ENCODE measurements around the gene CNNM4. TPM values are rescaled to one million over a fixed set of nuclear protein-coding genes. Genes with fewer than 3 reads are reported as not detected.

The CNNM4 gene
- total and polyA plus RNA-seq, 2 donors = 2.4 to 3.1 TPM

DNA sequence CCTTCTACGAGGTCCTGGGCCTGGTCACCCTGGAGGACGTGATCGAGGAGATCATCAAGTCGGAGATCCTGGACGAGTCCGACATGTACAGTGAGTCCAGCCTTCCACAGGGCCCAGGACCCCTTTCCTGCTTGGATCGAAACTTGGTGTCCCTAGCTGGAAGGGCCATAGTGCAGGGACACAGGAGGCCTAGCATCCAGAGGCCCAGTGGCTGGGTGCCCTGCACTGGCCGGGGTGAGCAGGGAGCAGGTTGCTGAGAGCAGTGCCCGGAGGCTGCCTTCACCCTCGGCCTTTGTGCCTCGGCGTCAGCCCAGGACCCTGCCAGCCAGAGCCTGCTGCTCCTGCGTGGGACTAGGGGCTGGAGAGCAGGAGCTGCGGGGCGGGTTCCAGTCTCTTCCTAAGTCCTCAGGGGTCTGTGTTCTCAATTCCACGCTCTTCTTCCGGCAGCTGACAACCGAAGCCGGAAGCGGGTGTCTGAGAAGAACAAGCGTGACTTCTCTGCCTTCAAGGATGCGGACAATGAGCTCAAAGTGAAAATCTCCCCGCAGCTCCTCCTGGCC lies 36.4 kb downstream of the CNNM4 start:
- H3K9me3 ChIP-seq (ENCODE audit: control insufficient read depth in 2 of 2, insufficient read depth in 1 of 2, low read length in 1 of 2) = no peaks in the 10 kb centered on the region
- no peak overlapping the region for H3K27ac ChIP-seq (ENCODE audit: low read depth in 1 of 2, low read length in 1 of 2)
- no peak for DNase-seq (ENCODE audit: low read depth in 6 of 9, low spot score in 9 of 9)
- no peak overlapping the region for H3K4me3 ChIP-seq (ENCODE audit: low read length in 2 of 2)
- peaks cover 4 to 16% of the 10 kb centered on the region in 2 donors for H3K4me1 ChIP-seq (ENCODE audit: control insufficient read depth in 2 of 2, insufficient read depth in 2 of 2, low read length in 2 of 2)
- peaks cover 0 to 23% of the 10 kb centered on the region in 2 donors for H3K36me3 ChIP-seq (ENCODE audit: control insufficient read depth in 2 of 2, insufficient read depth in 2 of 2, low read length in 1 of 2)
- whole genome bisulfite sequencing = 97% methylated on average over 23 of the region's 23 CpGs
- no peaks in the 10 kb centered on the region for H3K27me3 ChIP-seq (ENCODE audit: control insufficient read depth in 2 of 2, insufficient read depth in 1 of 2, low read length in 1 of 2)

DNA sequence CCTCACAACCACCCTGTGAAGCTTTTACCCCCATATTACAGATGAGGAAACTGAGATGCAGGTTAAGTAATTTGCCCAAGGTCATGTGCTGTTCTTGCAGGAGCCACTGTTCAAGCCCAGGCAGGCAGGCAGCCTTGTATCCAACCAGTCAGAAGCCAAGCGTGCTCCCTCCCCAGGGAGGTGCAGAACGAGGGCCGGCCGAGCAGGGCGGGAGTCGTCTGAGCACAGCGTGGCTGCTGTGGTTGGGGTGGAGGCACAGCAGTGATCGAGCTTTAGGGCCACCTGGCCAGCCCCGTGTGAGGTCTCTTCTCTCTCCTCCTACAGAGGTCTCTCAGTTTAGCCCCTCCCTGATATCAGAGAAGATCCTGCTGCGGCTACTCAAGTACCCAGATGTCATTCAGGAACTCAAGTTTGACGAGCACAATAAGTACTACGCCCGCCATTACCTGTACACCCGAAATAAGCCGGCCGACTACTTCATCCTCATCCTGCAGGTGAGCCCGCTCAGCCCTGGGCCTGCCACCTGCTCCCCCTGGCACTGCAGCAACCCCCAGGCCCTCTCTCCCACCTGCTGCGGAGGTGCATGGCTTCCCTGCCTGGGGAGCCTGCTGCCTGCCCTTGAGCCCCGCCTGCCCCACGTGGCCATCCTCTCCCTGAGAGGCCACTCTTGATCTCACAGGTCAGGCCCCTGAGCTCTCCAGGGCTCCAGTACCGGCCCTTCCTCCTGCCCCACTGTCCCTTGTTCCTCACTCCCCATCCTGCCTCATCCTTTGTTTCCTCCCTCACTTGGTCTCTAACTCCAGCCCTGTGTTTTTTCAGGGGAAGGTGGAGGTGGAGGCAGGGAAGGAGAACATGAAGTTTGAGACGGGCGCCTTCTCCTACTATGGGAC lies 38.3 kb downstream of the CNNM4 start:
- no peak for DNase-seq (ENCODE audit: low read depth in 6 of 9, low spot score in 9 of 9)
- Histone ChIP-seq H3K4me1 (ENCODE audit: control insufficient read depth in 2 of 2, insufficient read depth in 2 of 2, low read length in 2 of 2) (peaks cover 4 to 16% of the 10 kb centered on the region in 2 donors), H3K27me3 (ENCODE audit: control insufficient read depth in 2 of 2, insufficient read depth in 1 of 2, low read length in 1 of 2) (no peaks in the 10 kb centered on the region), H3K9me3 (ENCODE audit: control insufficient read depth in 2 of 2, insufficient read depth in 1 of 2, low read length in 1 of 2) (no peaks in the 10 kb centered on the region), H3K36me3 (ENCODE audit: control insufficient read depth in 2 of 2, insufficient read depth in 2 of 2, low read length in 1 of 2) (peaks cover 0 to 23% of the 10 kb centered on the region in 2 donors), H3K4me3 (ENCODE audit: low read length in 2 of 2) (no peak overlapping the region), H3K27ac (ENCODE audit: low read depth in 1 of 2, low read length in 1 of 2) (no peak overlapping the region)
- 94% methylated on average over 23 of the region's 23 CpGs for WGBS

GRCh38 chr2:96799623-96799935 lies 38.9 kb downstream of the CNNM4 start:
- no peak for DNase-seq (ENCODE audit: low read depth in 6 of 9, low spot score in 9 of 9)
- Histone ChIP-seq H3K9me3 (ENCODE audit: control insufficient read depth in 2 of 2, insufficient read depth in 1 of 2, low read length in 1 of 2) (no peaks in the 10 kb centered on the region), H3K4me1 (ENCODE audit: control insufficient read depth in 2 of 2, insufficient read depth in 2 of 2, low read length in 2 of 2) (peaks cover 4 to 16% of the 10 kb centered on the region in 2 donors), H3K4me3 (ENCODE audit: low read length in 2 of 2) (no peak overlapping the region), H3K27ac (ENCODE audit: low read depth in 1 of 2, low read length in 1 of 2) (no peak overlapping the region), H3K36me3 (ENCODE audit: control insufficient read depth in 2 of 2, insufficient read depth in 2 of 2, low read length in 1 of 2) (peaks cover 0 to 23% of the 10 kb centered on the region in 2 donors), H3K27me3 (ENCODE audit: control insufficient read depth in 2 of 2, insufficient read depth in 1 of 2, low read length in 1 of 2) (no peaks in the 10 kb centered on the region)
- WGBS = 99% methylated on average over 8 of the region's 8 CpGs

GRCh38 chr2:96800061-96801004 lies 39.6 kb downstream of the CNNM4 start:
- Histone ChIP-seq H3K9me3 (ENCODE audit: control insufficient read depth in 2 of 2, insufficient read depth in 1 of 2, low read length in 1 of 2) (no peaks in the 10 kb centered on the region), H3K27me3 (ENCODE audit: control insufficient read depth in 2 of 2, insufficient read depth in 1 of 2, low read length in 1 of 2) (no peaks in the 10 kb centered on the region), H3K4me3 (ENCODE audit: low read length in 2 of 2) (no peak overlapping the region), H3K36me3 (ENCODE audit: control insufficient read depth in 2 of 2, insufficient read depth in 2 of 2, low read length in 1 of 2) (peaks cover 0 to 23% of the 10 kb centered on the region in 2 donors), H3K27ac (ENCODE audit: low read depth in 1 of 2, low read length in 1 of 2) (peak overlapping the region in 1 of 2 donors; percentile 45), H3K4me1 (ENCODE audit: control insufficient read depth in 2 of 2, insufficient read depth in 2 of 2, low read length in 2 of 2) (peaks cover 4 to 16% of the 10 kb centered on the region in 2 donors)
- DNase-seq (ENCODE audit: low read depth in 6 of 9, low spot score in 9 of 9) = peak in 2 of 9 donors; percentile 49 to 69
- WGBS = 85% methylated on average over 27 of the region's 27 CpGs

- H3K4me3 ChIP-seq (ENCODE audit: low read length in 2 of 2) = no peak overlapping the region
- WGBS = 53% methylated on average over 15 of the region's 15 CpGs
- no peak overlapping the region for H3K27ac ChIP-seq (ENCODE audit: low read depth in 1 of 2, low read length in 1 of 2)
- H3K4me1 ChIP-seq (ENCODE audit: control insufficient read depth in 2 of 2, insufficient read depth in 2 of 2, low read length in 2 of 2) = peaks cover 4 to 16% of the 10 kb centered on the region in 2 donors
- H3K9me3 ChIP-seq (ENCODE audit: control insufficient read depth in 2 of 2, insufficient read depth in 1 of 2, low read length in 1 of 2) = no peaks in the 10 kb centered on the region
- DNase-seq (ENCODE audit: low read depth in 6 of 9, low spot score in 9 of 9) = peak in 6 of 9 donors; percentile 58 to 82 (median 74)
- H3K36me3 ChIP-seq (ENCODE audit: control insufficient read depth in 2 of 2, insufficient read depth in 2 of 2, low read length in 1 of 2) = peaks cover 0 to 23% of the 10 kb centered on the region in 2 donors
- H3K27me3 ChIP-seq (ENCODE audit: control insufficient read depth in 2 of 2, insufficient read depth in 1 of 2, low read length in 1 of 2) = no peaks in the 10 kb centered on the region
Measured at GRCh38 chr2:96801005-96801785, 40.5 kb downstream of the CNNM4 start.

DNA sequence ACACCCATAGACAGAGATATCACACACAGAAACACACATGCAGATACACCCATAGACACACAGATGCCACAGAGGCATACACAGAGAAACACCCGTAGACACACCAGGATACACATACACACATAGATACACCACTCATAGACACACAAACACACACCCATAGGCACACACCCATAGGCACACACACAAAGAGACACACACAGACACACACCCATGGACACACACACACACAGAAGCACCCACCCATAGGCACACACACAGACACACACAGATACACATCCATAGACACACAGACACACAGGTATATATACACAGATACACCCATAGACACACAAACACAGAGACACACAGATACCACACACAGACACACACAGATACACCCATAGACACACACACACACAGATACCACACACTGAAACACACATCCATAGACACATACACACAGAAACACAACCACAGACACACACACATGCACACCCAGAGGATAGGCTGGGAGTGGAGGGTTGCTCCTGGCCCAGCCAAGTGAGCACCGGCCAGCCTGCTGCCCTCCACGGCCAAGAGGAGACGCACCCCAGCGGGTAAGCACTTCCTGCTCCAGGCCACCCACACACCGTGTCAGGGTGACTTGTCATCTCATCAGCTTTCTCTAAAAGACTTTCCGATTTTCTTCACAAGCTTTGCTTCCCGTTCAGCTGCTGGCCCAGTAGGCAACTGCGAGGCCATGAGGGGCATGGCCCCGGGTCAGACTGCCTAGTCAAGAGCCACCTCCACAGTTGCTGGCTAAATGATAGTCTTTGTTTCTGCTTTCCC lies 41.3 kb downstream of the CNNM4 start:
- Histone ChIP-seq H3K27me3 (ENCODE audit: control insufficient read depth in 2 of 2, insufficient read depth in 1 of 2, low read length in 1 of 2) (no peaks in the 10 kb centered on the region), H3K36me3 (ENCODE audit: control insufficient read depth in 2 of 2, insufficient read depth in 2 of 2, low read length in 1 of 2) (peaks cover 0 to 23% of the 10 kb centered on the region in 2 donors), H3K9me3 (ENCODE audit: control insufficient read depth in 2 of 2, insufficient read depth in 1 of 2, low read length in 1 of 2) (no peaks in the 10 kb centered on the region), H3K4me1 (ENCODE audit: control insufficient read depth in 2 of 2, insufficient read depth in 2 of 2, low read length in 2 of 2) (peaks cover 11 to 23% of the 10 kb centered on the region in 2 donors), H3K27ac (ENCODE audit: low read depth in 1 of 2, low read length in 1 of 2) (no peak overlapping the region), H3K4me3 (ENCODE audit: low read length in 2 of 2) (no peak overlapping the region)
- WGBS = 97% methylated on average over 10 of the region's 10 CpGs
- DNase-seq (ENCODE audit: low read depth in 6 of 9, low spot score in 9 of 9) = no peak

DNA sequence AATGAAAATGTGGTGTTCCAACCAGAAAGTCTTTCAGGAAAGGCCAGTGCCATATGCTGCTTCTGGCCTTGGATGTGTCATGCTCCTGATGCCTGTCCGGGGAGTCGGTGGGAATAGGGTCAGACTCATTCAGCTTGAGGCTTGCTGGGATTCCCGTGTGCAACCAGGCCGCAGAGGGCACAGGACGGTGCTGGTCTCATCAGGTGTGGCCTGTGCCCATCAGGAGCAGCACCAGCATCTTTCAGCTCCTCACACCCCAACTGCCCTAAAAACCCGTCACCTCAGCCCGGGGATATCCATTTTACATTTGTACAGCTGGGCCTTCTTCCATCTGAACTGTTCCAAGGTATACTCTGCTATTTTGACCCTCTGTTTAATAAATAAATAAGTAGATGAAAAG lies 42.0 kb downstream of the CNNM4 start:
- H3K27ac ChIP-seq (ENCODE audit: low read depth in 1 of 2, low read length in 1 of 2) = no peak overlapping the region
- peaks cover 11 to 27% of the 10 kb centered on the region in 2 donors for H3K4me1 ChIP-seq (ENCODE audit: control insufficient read depth in 2 of 2, insufficient read depth in 2 of 2, low read length in 2 of 2)
- H3K4me3 ChIP-seq (ENCODE audit: low read length in 2 of 2) = no peak overlapping the region
- 97% methylated on average over 7 of the region's 7 CpGs for WGBS
- no peak for DNase-seq (ENCODE audit: low read depth in 6 of 9, low spot score in 9 of 9)
- H3K27me3 ChIP-seq (ENCODE audit: control insufficient read depth in 2 of 2, insufficient read depth in 1 of 2, low read length in 1 of 2) = no peaks in the 10 kb centered on the region
- H3K36me3 ChIP-seq (ENCODE audit: control insufficient read depth in 2 of 2, insufficient read depth in 2 of 2, low read length in 1 of 2) = peaks cover 0 to 20% of the 10 kb centered on the region in 2 donors
- no peaks in the 10 kb centered on the region for H3K9me3 ChIP-seq (ENCODE audit: control insufficient read depth in 2 of 2, insufficient read depth in 1 of 2, low read length in 1 of 2)

DNA sequence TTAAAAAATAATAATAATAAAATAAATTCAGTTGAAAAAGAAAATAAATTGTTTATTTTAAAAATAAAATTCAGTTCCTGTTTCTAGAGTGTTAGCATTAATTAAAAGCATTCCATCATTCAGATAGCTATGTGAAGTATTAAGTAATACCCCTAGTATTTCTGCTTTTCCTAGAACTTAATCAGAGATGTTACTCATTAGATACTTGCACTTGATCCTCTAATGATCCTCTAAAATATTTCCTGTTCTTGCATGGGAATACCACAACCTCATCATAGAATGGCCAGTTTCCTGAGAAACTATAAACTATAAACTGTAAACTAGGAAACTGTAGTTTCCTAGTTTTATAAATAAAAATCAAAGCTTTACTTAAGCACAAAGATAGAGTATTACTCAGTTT lies 44.3 kb downstream of the CNNM4 start:
- DNase-seq (ENCODE audit: low read depth in 6 of 9, low spot score in 9 of 9) = no peak
- Histone ChIP-seq H3K27ac (ENCODE audit: low read depth in 1 of 2, low read length in 1 of 2) (no peak overlapping the region), H3K9me3 (ENCODE audit: control insufficient read depth in 2 of 2, insufficient read depth in 1 of 2, low read length in 1 of 2) (no peaks in the 10 kb centered on the region), H3K36me3 (ENCODE audit: control insufficient read depth in 2 of 2, insufficient read depth in 2 of 2, low read length in 1 of 2) (peaks cover 0 to 7% of the 10 kb centered on the region in 2 donors), H3K4me3 (ENCODE audit: low read length in 2 of 2) (no peak overlapping the region), H3K27me3 (ENCODE audit: control insufficient read depth in 2 of 2, insufficient read depth in 1 of 2, low read length in 1 of 2) (no peaks in the 10 kb centered on the region), H3K4me1 (ENCODE audit: control insufficient read depth in 2 of 2, insufficient read depth in 2 of 2, low read length in 2 of 2) (peaks cover 21 to 43% of the 10 kb centered on the region in 2 donors)
